Activated T-cell treated with anti-CD3 and anti-CD28 coated beads for 48 hours (primary cell): Measurements from ENCODE around the gene ZNF90.
"Not testable (repeated sequence)": the region's sequence is repeated elsewhere in the genome, so short reads cannot be mapped to it uniquely, and the experiment has no call there.

Experiments used
- DNase-seq: peaks from one replicate; pipeline ENCODE4 v3.0.0-alpha.2; 2020; ENCODE audit warnings: low read depth

Gene ZNF90

DNA sequence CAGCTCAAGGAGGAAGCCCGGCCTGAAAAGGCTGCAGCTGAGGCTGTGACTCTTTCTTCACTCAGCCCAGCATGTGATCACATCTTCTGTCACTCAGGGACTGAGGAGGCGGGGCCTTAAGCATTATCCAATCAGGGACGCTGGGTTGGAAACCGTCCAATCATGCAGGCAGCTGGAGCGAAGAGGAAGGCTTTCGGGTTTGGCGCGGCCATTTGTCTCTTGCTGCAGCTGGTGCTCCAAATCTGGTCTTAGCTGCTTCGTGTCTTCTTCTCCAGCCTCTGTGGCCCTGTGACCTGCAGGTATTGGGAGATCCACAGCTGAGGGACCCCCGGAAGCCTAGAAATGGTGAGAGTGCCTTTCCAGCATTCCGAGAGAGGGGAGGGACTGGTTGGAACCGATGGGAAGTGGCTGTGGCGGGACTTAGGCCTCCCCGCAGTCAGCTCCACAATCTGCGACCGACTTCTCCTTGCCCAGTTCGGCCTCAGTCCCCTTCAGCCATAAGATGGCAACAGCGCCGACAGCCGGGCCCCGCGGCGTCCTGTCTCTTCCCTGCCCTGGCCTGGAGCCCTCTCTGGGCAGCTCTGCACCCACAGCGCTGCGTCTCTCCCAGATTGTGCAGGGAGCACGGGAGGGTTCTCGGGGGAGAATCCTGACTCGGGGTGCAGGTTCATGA lies at the start of gene ZNF90:
Gene ZNF90, plus strand, starts transcription at position 210 of the 673 bp plus-strand sequence. Its CDS starts 133 bp downstream, at position 343.
- peak; percentile 77 for DNase-seq

DNA sequence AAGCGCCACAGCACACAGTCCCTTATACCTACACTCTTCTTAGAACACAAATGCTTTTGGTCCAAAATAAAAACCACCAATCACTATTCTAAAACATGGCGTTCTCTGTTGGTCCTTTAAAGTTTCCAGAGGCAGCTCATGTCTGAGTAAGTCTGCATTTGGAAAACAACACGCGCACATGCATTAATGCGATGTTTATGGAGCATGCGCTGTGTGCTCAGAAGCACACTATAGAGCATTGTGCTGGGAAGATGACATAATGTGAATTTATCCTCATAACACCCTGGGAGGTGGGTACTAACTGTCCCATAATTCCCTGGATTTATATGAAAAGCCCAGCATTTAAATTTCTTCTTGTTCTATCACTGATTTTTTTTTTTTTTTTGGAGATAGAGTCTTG lies 49.2 kb upstream of the ZNF90 start:
- DNase-seq = no peak

DNA sequence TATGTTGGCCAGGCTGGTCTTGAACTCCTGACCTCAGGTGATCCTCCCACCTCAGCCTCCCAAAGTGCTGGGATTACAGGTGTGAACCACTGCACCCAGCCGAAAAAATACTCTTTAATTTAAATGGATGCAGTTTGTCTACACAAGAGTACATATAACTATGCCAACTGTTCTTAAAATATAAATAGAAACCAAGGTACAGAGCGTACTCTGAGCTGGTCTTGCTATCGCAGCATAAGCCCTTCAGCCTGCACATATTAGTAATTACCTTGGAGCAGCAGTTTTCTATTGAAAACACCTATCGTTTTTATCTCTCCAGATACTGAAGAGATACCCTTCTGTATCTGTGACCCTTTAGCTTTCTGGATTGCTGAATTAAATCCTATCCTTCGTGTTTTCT lies 41.9 kb upstream of the ZNF90 start:
- no peak for DNase-seq

DNA sequence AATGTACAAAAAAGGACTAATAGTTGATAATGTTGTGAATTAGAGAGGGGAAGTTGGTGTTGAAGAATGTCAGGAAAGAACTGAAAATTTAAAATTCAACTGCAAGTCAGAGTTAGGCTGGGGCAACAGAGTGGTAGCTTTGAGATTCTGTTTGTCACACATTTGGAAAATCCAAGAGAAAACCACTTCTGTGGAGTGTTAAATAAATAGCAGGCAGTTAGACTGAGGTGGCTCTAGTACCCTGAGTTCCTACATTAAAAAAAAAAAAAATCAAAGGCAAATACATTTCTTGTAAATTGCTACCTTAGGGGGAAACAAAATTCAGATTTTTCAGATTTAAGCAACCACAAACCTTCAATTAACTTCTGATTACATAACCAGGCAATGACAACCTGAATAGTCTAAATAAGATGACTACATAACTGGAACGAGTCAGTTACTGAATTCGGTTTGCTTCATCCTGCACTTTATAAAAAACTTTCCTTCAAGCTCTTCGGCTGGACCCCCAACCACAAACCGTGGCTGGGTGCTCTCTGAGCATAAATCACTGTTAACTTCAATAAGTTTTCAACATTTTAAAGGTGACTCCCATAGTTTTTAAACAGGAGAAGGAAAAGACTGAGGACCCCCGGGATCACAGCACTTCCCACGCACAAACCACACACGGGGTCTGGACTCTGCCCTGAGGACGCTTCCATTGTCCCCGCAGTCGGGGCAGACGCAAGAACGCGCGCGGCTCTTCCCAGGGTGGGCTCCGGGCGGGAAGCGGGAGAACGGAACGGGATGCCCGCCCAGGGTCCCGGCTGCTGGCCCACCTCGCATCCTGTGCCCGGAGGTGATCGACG lies 39.2 kb upstream of the ZNF90 start:
- no peak for DNase-seq

DNA sequence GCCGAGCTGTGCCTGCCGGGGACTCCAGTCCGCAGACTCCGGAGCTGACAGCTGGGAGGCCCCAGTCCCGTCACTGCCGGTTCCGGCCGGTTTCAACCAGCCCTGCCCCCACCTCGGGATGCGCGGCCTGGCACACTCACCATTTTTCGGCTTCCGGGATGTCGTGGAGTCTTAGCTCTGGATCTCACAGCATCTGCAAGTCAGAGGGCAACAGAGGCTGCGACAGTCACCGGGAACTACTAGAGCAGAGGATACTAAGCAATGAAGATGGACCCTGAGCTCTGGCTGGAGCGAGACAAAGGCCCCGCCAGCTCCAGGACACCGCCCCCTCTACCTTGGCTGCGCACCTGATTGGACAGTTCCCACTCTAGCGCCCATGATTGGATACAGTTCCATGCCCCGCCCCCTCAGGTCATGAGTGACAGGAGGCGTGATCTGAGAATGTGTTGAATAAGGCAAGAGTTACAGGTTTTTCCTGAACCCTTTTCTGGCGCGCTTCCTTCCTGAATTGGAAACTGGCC lies 38.5 kb upstream of the ZNF90 start, which contains the start of gene ZNF682:
Gene ZNF682, minus strand, starts transcription at position 303 of the 521 bp plus-strand sequence. Its CDS starts 160 bp downstream, at position 143.
- DNase-seq = peak; percentile 87

DNA sequence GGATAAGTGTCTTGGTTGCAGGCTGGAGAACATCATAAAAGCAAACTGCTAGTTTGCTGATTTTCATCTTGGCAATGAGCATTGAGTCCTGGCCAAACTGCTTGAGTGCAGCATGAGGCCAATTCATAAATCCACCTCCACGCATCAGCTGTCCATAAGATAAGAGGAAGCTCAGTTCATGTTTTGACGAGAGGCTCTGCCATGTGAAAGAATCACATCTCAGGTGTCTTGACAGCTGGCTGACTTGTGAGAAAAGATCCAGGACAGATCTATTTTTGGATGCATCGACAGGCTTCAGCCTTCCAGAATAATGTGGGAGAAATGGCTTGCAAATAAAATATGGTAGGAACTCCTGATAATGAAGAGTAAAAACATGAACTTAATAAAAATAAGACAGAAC lies 33.1 kb upstream of the ZNF90 start:
- no peak for DNase-seq

DNA sequence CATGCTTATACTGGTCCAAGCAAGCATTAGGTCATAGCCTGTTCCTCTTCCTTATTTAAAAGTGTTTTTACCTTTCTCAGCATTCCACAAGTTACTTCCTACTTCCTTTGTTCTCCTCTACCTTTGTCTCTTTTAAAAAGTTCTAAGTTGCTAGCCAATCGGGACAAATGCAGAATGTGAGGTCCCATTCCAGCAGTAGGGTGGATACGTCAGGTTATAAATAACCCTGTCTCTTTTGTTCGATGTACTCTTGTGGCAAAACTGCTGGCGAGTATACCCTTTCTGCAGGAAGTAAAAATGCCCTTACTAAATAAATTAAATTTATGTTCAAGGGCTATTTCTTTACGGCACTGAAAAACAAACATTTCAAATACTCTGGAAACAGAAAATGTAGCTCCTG lies 32.1 kb upstream of the ZNF90 start:
- not testable (repeated sequence) for DNase-seq

DNA sequence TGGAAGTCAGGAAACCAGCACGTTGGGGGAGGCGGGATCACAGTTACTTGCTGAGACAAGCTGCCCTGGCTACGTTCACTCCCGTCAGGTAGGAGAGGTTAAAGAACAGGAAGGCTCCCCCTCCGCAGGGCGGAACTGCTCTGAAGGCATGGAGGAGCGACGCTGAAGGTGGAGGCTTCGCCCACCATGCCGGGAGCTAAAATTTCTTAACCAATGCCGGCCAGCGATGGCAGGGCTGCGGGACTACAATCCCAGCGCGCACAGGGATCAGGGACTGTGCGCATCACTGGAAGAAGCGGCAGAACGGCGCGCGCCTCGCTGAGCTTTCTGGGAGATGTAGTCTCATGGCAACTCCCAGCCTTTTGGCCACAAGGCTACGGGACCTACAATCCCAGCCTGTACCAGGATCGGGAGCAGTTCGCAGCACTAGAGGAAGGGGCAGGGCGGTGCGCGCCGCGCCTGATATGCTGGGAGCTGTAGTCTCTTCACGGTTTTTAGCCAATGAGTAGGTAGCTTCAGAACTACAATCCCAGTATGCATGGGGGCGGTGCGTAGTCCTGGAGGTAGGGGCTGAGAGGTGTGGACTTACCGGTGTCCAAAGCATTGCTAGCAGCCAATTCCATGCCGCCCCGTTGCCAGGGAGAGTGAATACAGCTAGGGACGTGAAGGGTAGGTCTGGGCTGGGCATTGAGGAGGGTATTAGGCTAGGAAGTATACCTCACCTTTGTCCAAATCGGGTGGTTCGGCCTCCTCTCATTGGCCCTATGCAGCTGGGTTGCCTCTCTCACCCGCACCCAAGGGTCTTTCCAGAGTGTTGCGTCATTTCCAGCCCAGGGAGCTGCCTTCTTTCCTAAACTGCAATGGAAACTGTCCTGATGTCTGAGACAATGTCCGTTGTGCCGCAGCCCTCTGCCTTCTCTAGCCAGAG lies 25.7 kb upstream of the ZNF90 start:
- peak; percentile 56 for DNase-seq

DNA sequence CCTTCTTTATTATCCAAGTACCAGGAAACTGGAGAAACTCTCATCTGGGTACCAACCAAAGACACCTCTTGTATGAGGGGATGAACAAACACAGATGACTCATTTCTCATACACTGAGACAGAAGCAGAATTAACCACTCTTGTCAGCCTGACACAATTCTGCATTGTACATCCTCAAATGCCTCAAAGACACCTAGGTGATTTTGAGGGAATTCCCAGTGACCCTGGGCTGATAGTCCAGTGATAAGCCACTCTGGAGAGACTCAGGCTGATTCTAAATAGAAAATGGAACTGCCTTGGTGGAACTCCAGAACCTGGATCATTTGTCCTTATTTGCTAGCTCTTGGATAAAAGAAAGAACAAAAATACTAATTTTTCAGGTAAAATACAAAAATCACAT lies 19.1 kb upstream of the ZNF90 start:
- DNase-seq = not testable (repeated sequence)

DNA sequence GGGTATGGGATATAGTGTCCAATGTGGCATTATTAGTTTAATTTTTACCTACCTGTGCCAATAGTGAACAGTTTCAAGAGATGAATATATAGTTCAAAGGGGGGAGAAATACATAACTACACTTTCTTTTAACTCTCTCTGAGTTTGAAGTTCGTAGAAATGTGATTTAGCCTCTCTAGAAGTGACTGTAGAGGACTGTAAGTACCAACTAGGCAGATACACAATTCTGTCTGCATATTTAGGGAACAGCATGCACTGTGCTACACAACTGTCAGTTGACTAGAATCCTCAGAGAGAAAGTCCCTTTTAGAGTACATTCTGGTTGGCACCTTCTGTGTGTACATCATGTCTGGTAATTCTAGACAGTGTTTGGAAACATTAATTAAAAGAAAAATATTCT lies 17.5 kb upstream of the ZNF90 start:
- DNase-seq = no peak

DNA sequence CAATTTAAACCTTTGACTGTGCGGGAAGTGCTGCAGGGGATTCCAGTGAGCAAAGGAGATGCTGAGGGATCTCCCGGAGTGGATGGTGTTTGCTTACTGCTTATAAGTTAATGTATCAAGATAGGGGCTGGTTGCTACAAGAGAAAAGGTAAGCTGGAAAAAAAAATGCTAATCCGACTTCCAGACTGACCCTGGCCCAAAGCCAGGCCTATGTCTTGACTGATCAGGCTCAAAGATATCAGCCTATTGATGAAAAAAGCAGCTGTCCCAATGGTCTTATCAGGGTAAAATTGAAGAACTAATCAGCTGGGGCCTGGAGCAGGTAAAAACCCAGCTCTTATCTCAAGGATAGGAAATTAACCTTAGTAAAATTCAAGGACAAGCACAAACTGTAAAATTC lies 10.9 kb upstream of the ZNF90 start:
- no peak for DNase-seq

DNA sequence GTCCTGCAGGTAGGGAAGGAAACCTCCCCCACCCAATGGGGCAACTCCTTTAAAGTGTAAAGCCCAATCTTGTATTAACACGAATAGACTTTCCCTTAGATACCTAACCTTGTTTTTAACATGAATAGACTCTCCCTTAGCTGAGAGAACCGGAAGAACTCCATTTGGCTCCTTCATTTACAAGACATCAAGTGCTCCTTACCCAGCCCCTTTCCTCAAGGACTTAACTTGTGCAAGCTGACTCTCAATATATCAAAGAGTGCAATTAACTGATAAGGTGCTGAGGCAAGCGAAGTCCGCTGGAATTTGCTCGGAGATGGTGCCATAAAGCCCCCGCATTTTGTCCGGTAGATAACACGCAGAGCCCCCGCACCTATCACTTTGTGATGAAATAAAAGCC lies 9.9 kb upstream of the ZNF90 start:
- DNase-seq = no peak

DNA sequence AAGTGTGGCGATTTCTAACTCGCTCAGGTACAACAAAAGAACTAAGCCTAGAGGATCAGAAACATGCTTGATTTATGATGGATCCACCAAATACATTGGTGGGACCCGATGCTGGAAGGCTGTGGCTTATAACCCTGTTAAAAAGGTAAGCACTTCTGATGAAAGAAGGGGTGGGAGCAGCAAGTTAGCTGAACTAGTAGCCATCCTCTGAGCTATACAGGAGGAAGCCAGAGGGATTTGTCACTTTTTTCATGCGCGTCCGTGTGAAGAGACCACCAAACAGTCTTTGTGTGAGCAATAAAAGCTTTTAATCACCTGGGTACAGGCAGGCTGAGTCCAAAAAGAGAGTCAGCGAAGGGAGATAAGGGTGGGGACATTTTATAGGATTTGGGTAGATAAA lies 9.2 kb upstream of the ZNF90 start:
- not testable (repeated sequence) for DNase-seq

DNA sequence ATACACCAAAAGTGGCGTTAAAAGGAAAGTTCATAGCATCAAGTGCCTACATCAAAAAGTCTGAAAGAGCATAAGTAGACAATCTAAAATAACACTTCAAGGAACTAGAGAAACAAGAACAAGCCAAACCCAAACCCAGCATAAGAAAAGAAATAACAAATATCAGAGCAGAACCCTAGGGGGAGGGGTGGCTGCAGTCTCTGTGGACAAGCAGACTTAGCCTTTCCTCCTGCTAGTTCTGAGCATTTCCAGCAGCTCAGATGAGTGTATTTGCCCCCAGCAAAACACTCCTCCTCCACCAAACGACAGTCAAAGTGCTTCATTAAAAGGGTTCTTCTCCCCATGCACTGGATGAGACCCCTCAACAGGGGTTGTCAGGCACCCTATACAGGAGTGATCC lies 7.1 kb upstream of the ZNF90 start:
- no peak for DNase-seq

DNA sequence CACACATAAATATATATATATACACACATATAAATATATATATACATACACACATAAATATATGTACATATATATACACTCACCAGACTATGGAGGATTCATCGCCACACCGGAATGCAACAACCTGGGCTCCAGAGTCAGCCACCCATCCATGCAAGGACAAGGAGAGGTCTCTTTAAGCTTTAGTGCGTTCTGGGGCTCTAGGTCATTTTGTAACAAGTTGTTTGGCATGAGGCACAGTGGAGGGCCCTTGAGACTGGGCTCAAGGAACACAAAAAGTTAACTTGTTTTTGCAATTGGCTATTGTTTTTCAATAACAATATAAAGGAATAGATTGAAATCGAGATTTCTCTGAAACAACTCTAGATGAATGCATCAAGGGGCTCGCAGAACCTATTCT lies 4.9 kb upstream of the ZNF90 start:
- no peak for DNase-seq

DNA sequence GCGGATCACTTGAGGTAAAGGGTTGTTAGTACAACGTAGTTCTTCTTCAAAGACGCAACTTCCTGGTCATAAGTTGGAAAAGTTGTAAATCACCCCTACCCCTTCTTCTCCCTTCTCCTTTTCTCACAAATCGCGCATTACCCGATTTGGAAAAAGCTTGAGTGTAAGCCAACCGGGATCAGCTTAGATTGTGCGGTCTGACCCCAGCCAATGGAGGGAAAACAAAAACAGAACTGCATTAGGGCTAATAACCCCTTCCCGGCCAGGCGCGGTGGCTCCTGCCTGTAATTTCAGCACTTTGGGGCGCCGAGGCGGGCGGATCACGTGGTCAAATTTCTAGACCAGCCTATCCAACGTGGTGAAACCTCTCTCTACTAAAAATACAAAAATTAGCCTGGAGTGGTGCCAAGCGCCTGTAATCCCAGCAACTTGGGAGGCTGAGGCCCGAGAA lies 806 bp downstream of the ZNF90 start:
- no peak for DNase-seq

DNA sequence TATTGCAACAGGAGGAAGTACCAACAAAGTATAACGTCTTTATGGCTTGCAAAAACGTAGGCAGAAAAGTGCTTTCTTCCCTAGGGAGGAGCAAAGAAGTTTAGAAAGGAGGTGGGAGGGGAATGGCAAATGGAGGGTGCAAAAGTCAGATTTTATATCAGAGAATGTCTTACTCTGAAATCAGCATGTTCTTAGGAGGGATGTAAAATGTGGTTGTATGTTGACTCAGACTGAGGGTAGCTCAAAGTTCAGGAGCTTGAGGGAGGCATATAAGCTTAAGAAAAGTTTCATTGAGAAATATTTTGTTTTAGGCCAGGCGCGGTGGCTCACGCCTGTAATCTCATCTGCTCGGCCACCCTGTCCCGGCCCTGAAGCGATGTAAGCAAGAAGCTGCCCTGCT lies 1.7 kb downstream of the ZNF90 start:
- DNase-seq = no peak

DNA sequence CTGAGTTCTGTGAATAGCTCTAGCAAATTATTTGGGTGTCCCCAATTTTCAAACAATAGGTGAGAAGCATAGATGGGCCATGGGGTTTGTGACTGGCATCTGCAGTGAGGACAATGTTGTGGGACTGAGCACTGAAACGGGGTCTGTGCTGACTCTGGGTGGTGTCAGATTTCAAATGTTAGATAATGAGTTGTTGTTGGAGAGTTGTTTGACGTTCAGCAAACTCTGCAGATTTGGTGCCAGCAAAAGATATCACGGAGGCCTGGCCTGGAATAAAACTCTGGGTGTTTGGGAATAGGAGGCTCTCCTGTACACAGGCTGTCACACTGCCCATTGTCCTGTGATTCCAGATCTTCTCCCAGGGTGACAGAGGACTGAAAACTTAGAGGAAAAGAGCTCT lies 2.9 kb downstream of the ZNF90 start:
- DNase-seq = no peak

DNA sequence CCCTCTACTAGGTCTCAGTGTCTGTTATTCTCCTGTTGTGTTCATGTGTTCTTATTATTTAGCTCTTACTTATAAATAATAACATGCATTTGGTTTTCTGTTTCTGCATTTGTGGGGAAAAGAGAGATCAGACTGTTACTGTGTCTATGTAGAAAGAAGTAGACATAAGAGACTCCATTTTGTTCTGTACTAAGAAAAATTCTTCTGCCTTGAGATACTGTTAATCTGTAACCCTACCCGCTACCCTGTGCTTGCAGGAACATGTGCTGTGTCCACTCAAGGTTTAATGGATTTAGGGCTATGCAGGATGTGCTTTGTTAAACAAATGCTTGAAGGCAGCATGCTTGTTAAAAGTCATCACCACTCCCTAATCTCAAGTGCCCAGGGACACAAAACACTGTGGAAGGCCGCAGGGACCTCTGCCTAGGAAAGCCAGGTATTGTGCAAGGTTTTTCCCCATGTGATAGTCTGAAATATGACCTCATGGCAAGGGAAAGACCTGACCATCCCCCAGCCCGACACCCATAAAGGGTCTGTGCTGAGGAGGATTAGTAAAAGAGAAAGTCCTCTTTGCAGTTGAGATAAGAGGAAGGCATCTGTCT lies 4.5 kb downstream of the ZNF90 start:
- not testable (repeated sequence) for DNase-seq

DNA sequence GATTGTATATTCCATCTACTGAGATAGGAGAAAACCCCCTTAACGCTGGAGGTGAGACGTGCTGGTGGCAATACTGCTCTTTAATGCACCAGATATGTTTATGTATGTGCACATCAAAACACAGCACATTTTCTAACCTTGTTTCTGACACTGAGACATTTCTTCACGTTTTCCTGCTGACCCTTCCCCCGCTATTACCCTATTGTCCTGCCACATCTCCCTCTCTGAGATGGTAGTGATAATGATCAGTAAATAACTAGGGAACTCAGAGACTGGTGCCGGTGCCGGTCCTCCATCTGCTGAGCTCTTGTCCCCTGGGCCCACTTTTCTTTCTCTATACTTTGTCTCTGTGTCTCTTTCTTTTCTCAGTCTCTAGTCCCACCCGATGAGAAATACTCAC lies 5.1 kb downstream of the ZNF90 start:
- DNase-seq = not testable (repeated sequence)

DNA sequence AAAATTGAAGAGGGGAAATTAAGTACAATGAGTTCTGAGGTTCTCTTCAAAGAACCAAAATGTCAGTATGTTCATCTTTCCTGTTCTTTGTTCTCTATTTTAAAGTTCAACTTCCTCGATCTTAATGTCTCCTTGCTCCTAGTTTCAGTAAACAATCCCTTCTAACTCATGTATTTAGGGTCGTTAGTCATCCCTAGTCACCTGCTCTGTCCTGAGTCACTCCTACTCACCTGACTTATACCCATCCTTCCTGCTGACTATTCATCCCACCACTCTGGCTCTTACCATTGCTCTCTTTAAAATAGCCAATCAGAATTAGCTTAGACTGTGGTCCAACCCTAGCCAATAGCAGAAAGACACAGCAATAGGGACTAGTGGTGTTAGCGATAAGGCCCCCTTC lies 24.3 kb downstream of the ZNF90 start:
- no peak for DNase-seq
